NCI-H1105 (cell line): ENCODE data around the gene LEPROT.

Source experiments
- DNase-seq: peaks from one replicate; lab custom pipeline; 2025; lab: John Stamatoyannopoulos, UW

LEPROT gene

DNA sequence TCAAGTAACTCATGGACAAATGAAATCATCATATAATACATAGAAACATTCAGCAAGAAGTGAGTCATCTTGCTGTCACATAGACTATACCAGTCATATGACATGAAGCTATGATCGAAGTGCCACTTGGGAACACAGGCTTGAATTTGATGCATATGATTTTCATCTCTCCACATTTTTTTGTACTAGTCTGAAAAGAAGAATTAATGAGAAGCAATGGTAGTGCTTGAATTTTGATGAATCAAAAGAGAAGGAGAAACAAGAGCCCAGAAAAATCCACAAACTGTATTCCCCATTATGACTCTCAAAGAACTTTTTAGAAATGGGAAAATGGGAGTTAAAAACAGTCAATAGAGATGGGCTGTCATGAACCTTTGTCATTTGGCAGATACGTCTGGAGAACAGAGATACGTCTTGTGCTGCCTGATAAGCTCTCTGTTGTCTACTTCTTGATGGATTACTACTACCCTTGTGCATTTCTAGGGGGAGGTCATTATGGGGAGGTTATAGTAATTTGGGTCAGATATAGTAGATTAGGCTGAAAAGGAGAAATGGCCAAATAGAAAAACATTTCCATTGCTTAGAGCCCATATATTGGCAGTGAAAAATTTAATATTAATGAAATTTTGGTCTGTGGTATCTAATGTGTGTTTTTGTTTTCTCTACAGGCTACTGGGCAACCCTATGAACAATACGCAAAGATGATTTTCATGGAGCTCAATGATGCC lies 8.0 kb upstream of the LEPROT start:
- no peak for DNase-seq

DNA sequence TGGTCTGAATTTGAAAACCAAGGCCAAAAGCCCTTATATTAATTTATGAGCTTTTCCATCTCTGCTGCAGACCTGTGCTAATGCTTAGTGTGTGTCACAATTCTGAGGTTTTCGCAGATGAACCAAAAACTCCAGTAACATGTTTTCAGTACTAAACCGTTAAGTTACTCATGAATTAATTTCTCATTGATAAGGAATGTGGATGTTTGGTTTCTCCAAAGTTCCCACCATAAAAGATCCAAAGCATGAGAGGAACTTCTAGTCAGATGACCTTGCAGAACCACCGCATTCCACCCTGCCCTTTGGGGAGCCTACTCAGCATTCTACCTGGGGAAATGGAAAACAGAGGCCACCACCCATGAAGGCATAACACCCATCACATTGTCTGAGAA lies 7.5 kb upstream of the LEPROT start:
- no peak for DNase-seq

DNA sequence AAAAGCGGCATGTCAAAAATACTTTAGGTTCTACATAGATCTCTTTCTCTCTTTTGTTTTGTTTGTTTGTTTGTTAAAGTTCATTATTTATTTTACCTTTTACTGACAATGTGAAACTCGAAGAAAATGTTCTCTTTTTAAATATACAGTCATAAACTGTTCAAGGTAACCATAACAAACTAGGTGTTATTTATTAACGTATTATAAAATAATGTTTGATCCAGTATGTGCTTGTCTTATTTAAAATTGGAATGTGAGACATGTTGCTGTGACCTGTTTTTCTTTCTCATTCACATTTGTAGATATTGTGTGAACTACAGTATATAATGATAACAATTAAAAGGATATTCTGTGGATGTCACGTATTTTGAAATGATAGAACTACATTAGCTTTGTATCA lies 5.9 kb upstream of the LEPROT start:
- no peak for DNase-seq

DNA sequence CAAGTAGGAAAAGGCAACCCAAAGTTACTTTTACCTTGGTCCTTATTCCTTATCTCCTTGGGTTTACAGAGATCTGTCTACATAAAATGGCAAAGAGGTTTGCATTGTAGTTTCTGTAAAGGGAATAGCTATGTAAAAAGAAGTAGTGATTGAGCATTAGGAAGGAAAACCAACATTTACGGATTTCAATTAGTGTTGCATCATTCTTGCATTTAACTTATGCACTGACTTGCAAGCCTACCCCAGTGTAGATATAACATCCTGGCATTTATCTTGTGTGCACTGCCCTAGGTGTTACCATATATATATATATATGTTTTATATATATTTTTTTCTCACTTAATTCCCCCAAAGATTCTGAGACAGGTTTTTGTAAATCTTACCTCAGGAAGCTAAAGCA lies 3.7 kb upstream of the LEPROT start:
- no peak for DNase-seq

DNA sequence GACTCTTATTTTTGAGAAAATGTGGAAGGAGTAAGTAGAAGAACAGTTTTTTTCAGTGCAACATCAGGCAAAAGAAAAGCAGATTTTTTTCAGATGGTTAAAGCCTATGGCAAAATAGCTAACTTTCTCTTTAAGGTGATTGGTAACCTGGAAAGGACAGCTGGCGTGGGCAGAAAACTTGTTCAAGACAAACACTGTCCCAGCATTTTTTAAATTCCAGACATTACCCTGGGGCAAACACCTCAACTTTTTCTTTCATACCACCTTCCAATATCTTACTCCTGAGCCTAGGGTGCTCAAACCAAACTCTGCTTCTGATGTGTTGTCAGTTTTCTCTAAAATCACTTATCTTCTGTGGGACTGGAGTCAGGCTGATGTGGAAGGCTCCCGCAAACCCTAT lies 2.7 kb upstream of the LEPROT start:
- DNase-seq = no peak

DNA sequence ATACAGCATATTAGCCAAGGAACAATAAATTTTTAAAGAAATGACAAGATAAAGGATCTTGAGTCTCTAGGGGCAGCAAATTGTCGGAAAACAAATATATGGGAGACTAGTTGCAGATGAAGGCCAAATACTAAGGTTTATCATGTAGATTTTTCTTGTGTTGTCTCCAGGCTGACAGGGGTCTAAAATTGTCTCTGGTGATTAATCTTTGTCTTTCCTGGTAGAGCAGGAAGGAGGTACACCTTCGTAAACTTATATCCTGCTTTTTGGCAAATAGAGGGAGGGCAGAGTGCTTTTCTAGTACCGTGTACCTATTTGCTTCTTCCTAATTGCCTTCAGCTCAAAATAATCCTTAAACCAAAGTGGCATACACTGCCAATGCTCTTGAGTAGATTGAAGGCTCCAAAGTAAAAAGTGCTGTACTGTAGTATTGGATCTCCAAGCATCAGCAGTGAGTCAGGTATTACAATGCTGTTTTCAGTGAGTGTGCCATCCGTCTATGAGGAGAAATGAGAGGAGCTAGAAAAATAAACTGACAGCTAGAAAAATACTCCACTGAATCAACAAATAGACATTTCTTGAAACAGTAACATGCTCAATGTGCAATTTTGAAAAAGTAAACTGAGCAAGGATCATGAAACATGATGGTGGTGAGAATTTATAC lies 1.8 kb upstream of the LEPROT start:
- no peak for DNase-seq

DNA sequence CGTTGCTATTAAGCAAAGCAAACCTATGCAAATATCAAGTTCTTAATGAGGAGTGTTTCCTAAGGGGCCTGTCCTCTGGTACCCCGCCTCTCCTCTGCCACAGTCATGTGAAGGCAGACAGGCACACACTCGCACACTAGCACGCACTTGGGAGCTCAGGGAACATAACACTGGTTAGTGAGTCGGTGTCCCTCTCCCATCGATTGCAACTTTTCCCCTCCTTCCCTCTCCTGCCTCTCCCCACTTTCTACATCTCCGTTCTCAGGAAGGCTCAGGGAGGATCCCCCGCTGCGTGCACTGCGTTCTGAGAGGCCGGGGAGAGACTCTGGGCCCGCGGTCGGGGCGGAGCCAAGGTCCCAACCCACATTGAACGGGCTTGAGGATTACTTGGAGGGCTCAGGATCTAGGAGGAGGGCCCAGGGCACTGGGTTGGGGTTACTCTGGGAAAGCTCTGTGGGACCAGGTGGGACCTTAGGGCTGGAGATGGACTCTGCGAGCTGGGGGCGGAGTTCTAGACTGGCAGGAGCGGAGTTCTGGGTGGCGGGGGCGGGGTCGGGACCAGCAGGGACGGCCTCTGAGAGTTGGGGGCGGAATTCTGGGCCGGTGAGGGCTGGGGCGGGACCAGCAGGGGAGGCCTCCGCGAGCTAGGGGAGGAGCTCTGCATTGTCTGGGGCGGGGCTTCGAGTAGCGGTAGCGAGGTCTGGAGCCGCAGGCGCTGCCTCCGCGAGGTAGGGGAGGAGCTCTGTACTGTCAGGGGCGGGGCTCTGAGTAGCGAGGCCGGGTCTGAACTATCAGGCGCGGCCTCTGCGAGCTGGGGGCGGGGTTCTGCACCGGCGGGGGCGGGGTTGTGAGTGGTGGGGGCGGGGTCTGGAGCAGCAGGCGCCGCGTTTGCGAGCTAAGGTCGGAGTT lies 533 bp upstream of the LEPROT start:
- DNase-seq = peak; percentile 98

DNA sequence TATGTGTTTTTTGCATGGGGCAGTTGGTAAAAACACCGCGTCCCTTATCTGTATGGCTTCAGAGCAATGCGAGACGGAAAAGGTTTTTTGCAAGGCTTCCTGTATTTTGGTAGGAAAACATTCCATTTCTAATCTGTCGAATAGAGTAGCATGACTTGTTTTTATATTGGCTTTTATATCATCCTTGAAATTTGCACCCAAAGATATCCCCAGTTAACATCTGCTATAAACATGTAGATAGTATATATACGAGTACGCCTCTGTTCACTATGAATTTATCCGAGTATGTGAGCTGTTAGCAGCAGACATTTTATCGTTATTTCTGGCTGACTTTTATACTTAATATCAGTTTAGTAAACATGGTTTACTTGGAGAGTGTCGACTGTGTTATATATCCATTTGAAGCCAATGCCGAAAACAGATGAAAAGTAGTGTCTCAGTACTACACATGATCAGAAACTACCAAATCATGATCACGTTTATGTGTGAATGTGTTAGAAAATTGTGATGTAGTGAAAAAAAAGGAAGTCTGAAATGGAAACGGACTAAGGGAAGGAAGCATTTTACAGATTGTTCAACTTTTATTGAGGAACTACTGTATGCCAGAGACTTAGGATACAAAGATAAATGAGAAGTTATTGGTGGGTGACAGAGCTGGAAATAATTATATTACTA lies 1.0 kb downstream of the LEPROT start:
- DNase-seq = no peak

DNA sequence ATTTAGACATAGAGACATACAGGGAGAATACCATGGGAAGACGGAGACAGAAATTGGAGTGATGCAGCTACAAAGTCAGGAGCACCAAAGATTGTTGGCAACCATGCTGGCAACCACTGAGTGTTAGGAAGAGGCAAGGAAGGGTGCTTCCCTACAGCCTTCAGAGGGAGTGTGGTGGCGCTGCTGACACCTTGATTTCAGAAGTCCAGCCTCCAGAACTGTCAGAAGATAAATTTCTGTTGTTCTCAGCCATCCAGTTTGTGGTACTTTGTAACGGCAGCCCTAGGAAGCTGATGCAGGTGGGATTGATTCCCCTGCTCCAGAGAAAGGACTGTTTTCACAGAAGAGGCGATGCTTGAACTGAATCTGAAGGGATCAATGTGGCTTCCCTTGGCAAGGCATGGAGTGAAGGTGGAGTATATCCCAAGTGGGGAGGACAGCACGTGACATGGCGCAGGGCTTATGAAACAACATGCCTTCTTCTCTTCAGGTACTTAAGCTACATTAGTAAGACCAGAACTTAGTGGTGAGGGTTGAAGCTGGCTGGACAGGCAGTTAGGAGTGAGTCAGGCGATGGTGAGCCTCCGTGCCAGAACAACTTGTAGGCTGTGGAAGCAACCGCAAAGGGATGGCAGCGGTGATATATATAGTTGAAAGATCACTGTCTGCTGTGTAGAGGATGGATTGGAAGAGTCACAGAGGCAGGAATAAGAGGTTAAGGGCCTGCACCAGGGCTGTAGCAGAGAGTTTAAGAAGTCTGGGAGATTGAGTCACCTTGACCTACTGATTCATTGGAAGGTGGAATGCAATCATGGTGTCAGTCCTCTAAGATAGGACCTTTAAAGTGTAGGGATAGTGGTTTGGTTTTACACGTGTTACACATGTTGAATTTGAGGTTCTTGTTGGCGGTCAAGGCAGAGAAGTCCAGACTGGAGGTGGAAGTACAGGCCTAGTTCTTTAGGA lies 2.1 kb downstream of the LEPROT start:
- no peak for DNase-seq

DNA sequence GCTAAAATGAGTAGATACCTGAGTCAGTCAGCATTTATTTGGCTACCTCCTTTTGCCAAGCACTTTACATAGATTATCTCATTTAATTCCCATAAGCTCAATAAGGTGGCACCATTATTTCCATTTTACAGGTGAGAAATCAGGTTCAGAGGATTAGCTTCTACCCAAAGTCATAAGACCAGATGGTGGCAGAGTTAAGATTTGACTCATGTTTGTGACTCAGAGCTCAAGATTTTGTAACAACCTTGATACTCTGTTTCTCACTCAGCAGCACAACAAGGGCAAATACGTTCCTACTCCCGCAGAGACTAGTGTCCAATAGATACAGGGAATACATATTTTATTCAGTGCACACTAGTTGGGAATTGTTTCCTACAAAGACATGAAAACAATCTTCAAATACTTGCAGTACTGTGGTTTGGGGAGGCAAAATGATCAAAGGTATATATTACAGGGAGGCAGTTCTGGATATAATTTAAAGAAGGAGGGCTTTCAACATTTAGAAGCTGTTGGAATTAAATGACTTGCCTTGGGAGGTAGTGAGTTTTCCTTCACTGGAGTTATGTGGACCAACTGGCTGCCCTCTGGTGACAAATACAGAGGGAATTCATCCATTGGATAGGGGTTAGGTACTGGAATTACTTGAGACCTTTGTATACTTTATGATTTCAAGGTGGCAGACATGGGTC lies 3.6 kb downstream of the LEPROT start:
- no peak for DNase-seq

DNA sequence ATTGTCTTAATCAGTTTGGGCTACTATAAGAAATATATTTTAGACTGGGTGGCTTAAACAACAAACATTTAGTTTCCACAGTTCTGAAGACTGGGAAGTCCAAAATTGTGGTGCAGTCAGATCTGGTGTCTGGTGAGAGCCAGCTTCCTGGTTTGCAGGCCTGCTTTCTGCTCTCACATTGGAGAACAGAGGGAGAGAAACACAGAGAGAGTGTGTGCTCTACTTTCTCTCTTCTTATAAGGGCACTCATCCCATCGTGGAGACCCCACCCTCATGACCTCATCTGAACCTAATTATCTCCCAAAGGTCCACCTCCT lies 4.1 kb downstream of the LEPROT start:
- no peak for DNase-seq

DNA sequence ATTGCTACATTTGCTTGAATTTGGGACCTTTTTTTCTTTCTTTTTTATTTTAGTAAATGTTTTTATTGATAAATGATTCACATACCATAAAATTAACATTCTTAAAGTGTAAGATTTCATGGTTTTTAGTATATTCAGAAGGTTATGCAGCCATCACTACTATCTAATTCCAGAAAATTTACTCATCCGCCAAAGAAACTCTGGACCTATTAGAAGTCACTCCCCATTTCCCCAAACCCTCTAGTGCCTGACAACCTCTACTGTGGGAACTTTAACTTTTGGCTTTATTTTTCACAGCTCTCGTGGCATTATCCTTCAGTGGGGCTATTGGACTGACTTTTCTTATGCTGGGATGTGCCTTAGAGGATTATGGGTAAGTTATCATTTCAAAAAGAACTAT lies 4.5 kb downstream of the LEPROT start:
- no peak for DNase-seq

DNA sequence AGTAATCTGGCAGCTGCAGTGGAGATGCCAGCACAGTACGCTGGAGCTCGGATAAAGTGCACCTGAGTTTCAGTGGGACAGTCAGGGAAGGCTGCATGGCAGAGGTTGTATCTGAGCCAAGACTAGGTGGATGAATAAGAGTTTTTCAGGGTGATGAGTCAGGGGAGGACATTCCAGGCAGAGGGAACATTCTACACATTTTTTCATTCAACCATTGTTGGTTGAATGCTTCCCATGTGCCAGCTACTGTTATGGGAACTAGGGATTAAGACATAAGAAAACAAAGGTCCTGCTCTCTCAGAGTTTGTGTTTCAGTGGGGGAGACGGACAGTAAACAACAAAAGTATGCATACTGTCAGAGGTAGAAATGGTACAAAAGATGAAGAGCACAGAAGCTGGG lies 5.2 kb downstream of the LEPROT start:
- no peak for DNase-seq

DNA sequence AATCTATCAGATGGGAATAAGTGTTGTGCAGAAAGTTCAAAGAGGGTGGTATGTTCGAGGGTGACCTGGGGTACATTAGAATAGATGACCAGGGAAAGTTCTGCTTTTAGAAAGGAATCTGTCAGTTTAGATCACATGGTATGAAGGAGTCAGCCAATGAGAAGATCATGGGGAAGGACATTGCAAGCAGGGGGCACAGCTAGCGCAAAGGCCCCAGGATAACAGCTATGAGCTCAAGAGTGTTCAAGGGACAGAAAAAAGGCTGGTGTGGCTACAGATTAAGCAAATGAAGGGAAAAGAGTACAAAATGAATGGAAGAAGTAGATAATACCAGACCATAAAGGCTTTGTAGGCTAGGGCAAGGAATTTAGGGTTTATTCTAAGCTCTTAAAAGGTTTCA lies 8.6 kb downstream of the LEPROT start:
- no peak for DNase-seq

DNA sequence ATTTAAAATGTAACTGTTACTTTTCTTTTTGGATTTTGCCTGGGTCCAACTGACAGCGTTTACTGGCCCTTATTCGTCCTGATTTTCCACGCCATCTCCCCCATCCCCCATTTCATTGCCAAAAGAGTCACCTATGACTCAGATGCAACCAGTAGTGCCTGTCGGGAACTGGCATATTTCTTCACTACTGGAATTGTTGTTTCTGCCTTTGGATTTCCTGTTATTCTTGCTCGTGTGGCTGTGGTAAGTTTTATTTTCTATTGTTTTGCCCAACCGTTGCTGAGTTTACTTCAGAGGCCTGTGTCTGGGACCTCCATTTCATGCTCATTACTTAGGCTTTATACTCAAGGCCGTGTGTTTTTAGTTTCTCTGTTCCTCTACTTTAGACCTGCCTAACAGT lies 9.3 kb downstream of the LEPROT start:
- DNase-seq = no peak

DNA sequence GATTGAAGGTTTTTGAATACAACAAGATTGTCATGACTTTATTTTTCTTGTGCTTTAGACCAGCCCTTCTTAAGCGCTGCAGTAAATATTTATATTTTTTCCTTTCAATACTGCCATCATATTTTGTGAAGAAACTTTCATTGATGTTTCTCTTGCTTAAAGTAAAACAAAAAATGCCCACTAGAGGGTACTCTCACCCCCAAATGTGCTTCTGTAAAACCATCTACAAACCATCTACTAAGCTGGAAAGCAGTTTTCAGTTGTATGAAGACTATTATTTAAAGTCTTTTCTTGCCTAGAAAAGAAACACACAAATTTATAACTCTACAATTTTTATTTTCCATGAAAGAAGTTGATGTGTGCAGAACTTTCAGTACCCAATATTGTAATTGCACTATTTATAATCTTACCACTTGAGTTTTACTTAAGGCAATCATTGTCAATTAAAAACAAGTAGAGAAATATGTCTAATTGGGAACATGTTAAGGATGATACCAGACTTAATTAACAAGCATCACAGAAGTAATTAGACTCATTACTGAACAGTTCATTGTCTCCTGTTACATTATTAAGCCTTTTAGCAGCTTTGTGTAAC lies 10.7 kb downstream of the LEPROT start:
- peak; percentile 41 for DNase-seq

DNA sequence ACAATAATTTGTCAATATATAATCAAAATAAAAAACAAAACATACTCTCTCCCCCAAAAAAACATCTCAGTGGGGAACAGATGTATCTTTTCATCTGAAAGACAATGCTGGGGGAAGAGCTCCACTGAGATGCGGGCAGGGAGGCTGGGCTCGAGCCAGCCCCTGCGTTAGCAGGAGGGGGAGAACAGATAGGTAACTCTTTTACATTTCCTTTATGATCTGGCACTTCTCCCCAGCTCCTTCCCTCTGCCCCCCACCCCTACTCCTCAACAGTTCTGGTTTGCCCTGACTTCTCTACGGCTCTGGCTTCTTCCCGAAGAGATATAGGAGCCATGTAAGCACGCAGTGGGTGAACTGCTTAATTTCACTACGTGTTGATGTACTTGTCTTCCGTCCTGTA lies 12.4 kb downstream of the LEPROT start:
- DNase-seq = no peak

DNA sequence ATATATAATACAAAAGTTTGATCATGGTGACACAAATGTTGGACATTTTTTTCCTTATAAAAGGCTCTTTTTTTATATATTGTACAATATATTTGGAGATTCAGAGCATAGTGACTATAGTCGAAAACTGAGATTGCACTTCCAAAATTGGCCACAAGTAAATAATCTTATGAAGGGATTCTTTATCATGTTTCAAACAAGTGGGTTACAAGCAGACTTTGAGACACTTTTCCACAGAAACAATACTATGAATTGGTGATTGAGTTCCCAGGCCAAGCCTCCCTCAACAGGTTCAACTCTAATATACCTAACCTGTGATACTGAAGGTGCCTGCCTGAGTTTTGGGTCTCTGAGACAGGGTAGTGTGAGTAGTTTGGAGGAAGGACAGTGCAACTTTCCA lies 13.8 kb downstream of the LEPROT start:
- no peak for DNase-seq

DNA sequence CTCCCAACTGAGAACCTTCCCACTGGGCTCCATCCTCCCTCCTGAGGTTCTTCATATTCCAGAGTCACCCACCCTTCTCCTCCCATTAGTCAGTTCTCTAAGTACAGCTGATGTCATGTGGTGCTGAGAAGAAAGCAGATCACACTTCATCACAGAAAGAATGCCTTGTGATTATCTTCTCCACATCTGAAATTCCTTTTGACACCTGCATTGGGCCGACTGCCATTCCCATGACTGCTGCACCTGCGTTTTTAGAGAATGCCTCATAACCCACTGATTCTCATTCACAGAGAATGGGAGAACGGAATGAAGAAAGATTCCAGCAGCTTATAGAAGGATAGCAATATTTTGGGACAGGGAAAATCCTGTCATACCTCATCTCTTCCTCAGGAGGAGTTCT lies 14.3 kb downstream of the LEPROT start:
- no peak for DNase-seq

DNA sequence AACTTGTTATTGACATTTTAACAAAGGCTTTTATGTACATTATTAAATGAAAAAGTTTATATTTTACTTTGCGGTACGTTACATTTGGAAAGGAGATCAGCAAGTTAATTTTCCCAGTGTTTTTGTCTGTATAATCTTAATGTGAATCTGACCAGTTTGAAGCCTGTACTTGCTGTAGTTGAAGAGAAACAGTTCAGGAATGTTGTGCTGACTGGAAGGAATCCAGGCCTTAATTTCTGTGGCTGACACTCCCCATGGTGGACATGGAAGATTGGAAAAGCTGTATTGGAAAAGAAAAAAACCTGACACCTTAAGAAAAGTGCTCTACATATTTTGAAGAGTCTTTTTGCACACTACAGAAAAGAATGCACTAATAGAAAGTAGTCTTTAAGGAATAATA lies 15.5 kb downstream of the LEPROT start:
- DNase-seq = no peak
